Keratinocyte (primary cell): Measurements from ENCODE around the gene TXLNG.
A peak's percentile ranks its signal among the peaks of the same experiment; 100 is the strongest.

Source experiments
- CTCF ChIP-seq, 3 experiments: IDR thresholded peaks in 1 of 3; conservative IDR thresholded peaks in 1 of 3; optimal IDR thresholded peaks in 1 of 3; 2 replicates in 2 of 3; 3 replicates in 1 of 3; pipeline versions ENCODE3 to v1.5.1; 2011; ENCODE audit warnings: low read length in 3 of 3, mild to moderate bottlenecking in 3 of 3, moderate library complexity in 2 of 3, control low read depth in 1 of 3, inconsistent platforms in 1 of 3; ENCODE audit not compliant: insufficient read depth in 2 of 3; ENCODE audit errors: extremely low read depth in 1 of 3
- EZH2 ChIP-seq: IDR thresholded peaks from one replicate; pipeline ENCODE4 v1.6.1; 2012; ENCODE audit warnings: inconsistent platforms, mild to moderate bottlenecking, low read length, moderate library complexity

GRCh38 chrX:16892504-16893362 is 106.5 kb downstream of the TXLNG start:
- TF ChIP-seq CTCF (optimal IDR thresholded peaks at IDR 0.05 in 1 of 3, IDR thresholded peaks at IDR 0.05 in 1 of 3, conservative IDR thresholded peaks at IDR 0.05 in 1 of 3; ENCODE audit: extremely low read depth in 1 of 3, insufficient read depth in 2 of 3, low read length in 3 of 3) (peak; percentile 84 to 97 (median 92)), EZH2 (no peak)
